ENCODE measurements around the gene NKAIN2. TPM values are rescaled to one million over a fixed set of nuclear protein-coding genes. Genes with fewer than 3 reads are reported as not detected.

Gene NKAIN2
- total and polyA plus RNA-seq, 2 donors (not counting 3 experiments of a cell fraction or from before 2014, with no cell fraction given) = 0.03 TPM; not detected in 1

DNA sequence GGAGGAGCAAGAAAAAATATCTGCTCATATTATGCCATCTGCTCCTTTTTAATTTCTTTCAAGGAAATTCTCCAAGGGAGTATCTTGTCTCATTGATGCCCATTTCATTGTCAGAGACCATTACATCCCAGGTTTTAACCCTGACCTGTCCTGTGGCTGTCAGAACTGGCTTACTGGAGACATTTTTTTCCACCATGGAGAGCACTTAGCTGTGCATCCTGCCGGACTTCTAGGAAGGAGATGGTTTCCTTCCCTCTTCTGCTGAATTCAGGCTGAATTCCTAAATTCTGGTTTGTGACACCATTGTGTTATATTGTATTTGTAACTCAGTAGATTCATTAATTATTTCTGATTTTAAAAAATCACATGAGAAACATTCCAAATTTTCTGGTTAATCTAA lies 70.3 kb downstream of the NKAIN2 start:
- POLR2A ChIA-PET = no interaction called here
- TF ChIP-seq FOS (IDR thresholded peaks at IDR 0.05; ENCODE audit: borderline replicate concordance, insufficient read depth, low read length) (no peak), EZH2 (IDR thresholded peaks at IDR 0.05; ENCODE audit: borderline replicate concordance, low read depth, low read length, severe bottlenecking) (no peak), GATA2 (IDR thresholded peaks at IDR 0.05; ENCODE audit: insufficient read depth, insufficient read length, low read depth, low read length) (no peak), POLR2A (IDR thresholded peaks at IDR 0.05; ENCODE audit: low read depth, low read length) (no peak), POLR2AphosphoS5 (IDR thresholded peaks at IDR 0.05; ENCODE audit: insufficient read depth, low read depth, low read length) (no peak), MYC (IDR thresholded peaks at IDR 0.05; ENCODE audit: low read depth, low read length) (no peak), CTCF (IDR thresholded peaks at IDR 0.05; ENCODE audit: extremely low read depth in 1 of 2, insufficient read depth in 1 of 2, low read depth in 1 of 2, low read length in 2 of 2) (no peak), MAX (IDR thresholded peaks at IDR 0.05; ENCODE audit: insufficient read depth, insufficient read length) (no peak), JUN (IDR thresholded peaks at IDR 0.05; ENCODE audit: borderline replicate concordance, insufficient read depth, insufficient read length, low read depth) (no peak)
- dilution Hi-C loops (cut with MboI; ENCODE audit: extremely low pct_ligation_motif_present, low sequenced_read_pairs) = no loop called here

More for the DNA sequence above, 70.3 kb downstream of the NKAIN2 start:
- no peaks in the 10 kb centered on the region for H3K9me1 ChIP-seq (replicated peaks; ENCODE audit: control insufficient read depth, extremely low read depth, insufficient read depth, low read length)
- no peaks in the 10 kb centered on the region for H3K36me3 ChIP-seq (ENCODE audit: control insufficient read depth in 2 of 2, extremely low read depth in 1 of 2, insufficient read depth in 2 of 2, low read length in 2 of 2)
- no peaks in the 10 kb centered on the region for H4K20me1 ChIP-seq (replicated peaks; ENCODE audit: control insufficient read depth, extremely low read depth, insufficient read depth, low read length)
- no peak overlapping the region for H3K4me3 ChIP-seq (replicated peaks in 1 of 3; ENCODE audit: insufficient read depth in 1 of 3, low read depth in 1 of 3, low read length in 3 of 3)
- no peaks in the 10 kb centered on the region for H3K9me3 ChIP-seq (replicated peaks; ENCODE audit: control insufficient read depth, insufficient read depth, low read length)
- no peak overlapping the region for H3K27ac ChIP-seq (ENCODE audit: insufficient read depth, low read depth, low read length)
- no peak overlapping the region for H2AFZ ChIP-seq (ENCODE audit: low read depth, low read length)
- no peak overlapping the region for H3K4me2 ChIP-seq (ENCODE audit: insufficient read depth, low read length)
- CTCF ChIA-PET = interaction anchor here (1.4 kb wide), 1 partner anchor 10 kb away, joined by 3 read pairs; no protein-coding TSS in a partner anchor
- intact Hi-C loops (cut with micrococcal nuclease) = no loop called here
- no TSS peak for BruUV-seq (replicated peaks)
- no peaks in the 10 kb centered on the region for H3K27me3 ChIP-seq (ENCODE audit: control insufficient read depth in 2 of 2, insufficient read depth in 2 of 2, low read length in 2 of 2)
- DNase-seq (ENCODE audit: low read depth, low spot score) (no peak), FAIRE-seq (no peak)
- H3K9ac ChIP-seq (replicated peaks; ENCODE audit: extremely low read depth, insufficient read depth, low read length) = no peak overlapping the region
- peaks cover 5% of the 10 kb centered on the region for H3K4me1 ChIP-seq (ENCODE audit: control insufficient read depth, extremely low read depth, insufficient read depth, low read length)
- no peaks in the 10 kb centered on the region for H3K79me2 ChIP-seq (ENCODE audit: control insufficient read depth, insufficient read depth, low read length)
